ENCODE measurements around the gene TMOD3. TPM values are rescaled to one million over a fixed set of nuclear protein-coding genes. Genes with fewer than 3 reads are reported as not detected.

The TMOD3 gene
- total RNA-seq, 1 donor: 53.0 TPM

DNA sequence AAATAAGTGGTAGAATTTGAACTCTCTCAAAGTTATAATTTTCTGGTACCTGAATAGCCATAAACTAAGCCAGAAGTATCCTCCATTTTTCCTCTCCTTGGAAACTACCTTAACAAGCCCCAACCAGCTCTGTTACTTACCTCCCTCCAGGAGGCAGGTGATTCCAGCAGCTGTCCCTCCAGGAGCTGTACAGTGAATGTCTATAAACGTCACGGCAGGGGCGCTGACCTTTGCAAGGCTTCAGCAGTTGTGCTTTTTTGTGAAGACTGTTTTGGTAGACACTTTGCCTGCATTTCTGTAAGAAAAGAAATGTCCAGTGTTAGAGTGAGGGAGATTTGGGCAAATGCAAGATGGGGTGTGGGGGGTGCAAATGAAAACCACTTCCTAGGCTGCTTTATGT lies 75.0 kb downstream of the TMOD3 start:
- TF ChIP-seq, protein P1, sequence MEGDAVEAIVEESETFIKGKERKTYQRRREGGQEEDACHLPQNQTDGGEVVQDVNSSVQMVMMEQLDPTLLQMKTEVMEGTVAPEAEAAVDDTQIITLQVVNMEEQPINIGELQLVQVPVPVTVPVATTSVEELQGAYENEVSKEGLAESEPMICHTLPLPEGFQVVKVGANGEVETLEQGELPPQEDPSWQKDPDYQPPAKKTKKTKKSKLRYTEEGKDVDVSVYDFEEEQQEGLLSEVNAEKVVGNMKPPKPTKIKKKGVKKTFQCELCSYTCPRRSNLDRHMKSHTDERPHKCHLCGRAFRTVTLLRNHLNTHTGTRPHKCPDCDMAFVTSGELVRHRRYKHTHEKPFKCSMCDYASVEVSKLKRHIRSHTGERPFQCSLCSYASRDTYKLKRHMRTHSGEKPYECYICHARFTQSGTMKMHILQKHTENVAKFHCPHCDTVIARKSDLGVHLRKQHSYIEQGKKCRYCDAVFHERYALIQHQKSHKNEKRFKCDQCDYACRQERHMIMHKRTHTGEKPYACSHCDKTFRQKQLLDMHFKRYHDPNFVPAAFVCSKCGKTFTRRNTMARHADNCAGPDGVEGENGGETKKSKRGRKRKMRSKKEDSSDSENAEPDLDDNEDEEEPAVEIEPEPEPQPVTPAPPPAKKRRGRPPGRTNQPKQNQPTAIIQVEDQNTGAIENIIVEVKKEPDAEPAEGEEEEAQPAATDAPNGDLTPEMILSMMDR (IDR thresholded peaks at IDR 0.05; ENCODE audit: insufficient read depth, low read length): no peak
- DNase-seq (ENCODE audit: low read depth): no peak
- no peak overlapping the region for H3K4me3 ChIP-seq (ENCODE audit: low read depth, low read length)

DNA sequence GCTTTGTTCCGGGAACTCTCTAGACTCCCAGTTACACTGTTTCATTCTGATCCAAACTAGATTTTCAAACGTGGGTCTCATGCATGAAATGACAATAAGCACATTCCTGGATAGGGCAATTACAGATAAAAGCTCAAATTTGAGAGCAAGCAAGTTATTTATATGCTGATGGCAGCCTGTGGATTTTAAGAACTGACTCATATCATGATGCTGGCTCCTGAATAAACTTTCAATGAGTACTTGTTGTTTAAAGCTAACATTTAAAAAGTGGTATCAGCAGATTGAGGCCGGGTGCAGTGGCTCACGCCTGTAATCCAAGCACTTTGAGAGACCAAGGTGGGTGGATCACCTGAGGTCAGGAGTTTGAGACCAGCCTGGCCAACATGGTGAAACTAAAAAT lies 75.5 kb downstream of the TMOD3 start:
- no peak overlapping the region for H3K4me3 ChIP-seq (ENCODE audit: low read depth, low read length)
- DNase-seq (ENCODE audit: low read depth): no peak
- TF ChIP-seq, protein P1 (IDR thresholded peaks at IDR 0.05; ENCODE audit: insufficient read depth, low read length): no peak

DNA sequence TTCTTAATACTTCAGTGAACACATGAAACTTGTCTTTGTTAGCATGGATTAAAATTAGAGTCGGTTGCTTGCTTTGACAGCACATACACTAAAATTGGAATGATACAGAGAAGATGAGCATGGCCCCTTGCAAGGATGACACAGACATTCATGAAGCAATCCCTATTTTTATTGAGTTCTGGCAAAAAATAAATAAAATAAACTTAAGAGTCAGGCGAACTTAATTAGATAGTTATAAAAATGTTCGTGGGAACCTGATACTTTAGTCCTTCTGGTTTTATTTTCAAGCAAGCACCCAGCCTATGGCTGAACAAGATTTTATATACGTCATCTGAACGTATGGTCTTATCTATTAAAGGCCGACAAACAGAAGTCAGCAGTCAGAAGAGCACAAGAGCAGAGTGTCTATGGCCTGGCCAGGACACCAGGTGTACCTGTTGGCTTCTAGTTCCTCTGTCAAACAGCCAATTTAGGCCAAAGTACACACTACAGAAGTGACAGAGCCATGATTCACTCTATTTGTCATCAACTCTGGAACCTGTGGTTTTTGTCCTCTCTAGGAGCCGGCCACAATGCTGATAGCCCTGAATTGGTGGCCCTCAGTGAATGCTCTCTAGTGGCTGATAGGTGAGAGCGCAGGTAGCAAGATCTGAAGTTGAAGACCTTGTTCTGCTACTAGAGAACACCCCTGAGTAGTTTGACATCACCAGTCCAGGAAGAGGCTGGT lies 77.8 kb downstream of the TMOD3 start:
- H3K4me3 ChIP-seq (ENCODE audit: low read depth, low read length): no peak overlapping the region
- DNase-seq (ENCODE audit: low read depth): no peak
- TF ChIP-seq, protein P1 (IDR thresholded peaks at IDR 0.05; ENCODE audit: insufficient read depth, low read length): no peak

DNA sequence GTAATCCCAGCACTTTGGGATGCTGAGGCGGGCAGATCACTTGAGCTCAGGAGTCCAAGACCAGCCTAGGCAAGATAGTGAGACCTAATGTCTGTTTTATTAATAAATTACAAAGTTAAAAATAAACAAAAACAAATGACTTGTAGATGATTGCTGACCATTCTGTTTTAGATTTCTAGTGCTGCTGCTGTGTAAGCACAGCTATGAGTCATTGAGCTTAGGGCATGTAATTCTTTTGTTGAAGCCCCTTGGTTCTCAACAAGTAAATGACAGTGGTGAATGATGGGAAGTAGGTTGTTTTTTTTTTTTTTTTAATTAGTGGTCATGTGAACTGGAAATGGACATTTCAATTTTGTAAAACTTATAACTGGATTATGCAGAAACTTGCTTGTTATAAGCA lies 78.9 kb downstream of the TMOD3 start:
- H3K4me3 ChIP-seq (ENCODE audit: low read depth, low read length): no peak overlapping the region
- no peak for DNase-seq (ENCODE audit: low read depth)
- TF ChIP-seq, protein P1 (IDR thresholded peaks at IDR 0.05; ENCODE audit: insufficient read depth, low read length): no peak

DNA sequence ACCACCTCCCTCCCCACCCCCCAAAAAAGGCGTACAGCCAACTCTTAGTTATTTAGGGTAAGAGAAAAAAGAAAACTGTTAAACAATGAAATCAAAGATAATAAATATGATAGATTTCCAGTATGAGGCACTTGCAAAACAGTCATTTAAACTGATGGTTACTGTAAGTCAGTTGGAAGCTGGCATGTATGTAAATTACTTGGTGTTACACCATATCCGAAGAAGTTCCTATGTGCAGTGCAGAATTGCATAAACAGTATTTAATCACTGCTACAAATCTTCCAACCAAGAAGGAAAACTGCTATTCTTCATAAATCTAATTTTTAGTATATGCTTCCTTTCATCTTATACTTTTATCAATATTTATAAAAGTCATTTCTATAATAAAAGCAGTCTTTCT lies 80.1 kb downstream of the TMOD3 start:
- no peak overlapping the region for H3K4me3 ChIP-seq (ENCODE audit: low read depth, low read length)
- no peak for DNase-seq (ENCODE audit: low read depth)
- TF ChIP-seq, protein P1 (IDR thresholded peaks at IDR 0.05; ENCODE audit: insufficient read depth, low read length): no peak

DNA sequence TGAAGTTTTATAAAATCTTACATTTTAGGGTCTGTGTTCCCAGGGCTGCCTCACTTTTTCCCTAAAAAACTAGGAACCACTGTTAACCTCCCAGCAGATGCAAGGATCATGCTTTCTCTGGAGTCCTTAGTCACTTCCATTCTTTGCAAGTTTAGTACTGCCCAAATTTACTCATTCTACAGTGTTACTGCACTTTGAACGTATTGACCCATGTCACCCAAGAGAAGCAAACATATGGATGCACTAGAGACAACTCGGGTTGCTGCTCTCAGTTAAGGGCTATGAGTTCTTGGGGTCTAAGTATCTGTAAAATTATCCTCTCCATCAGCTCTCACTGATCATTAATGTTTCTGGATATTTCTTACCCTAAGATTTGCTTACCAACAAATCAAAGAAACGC lies 83.1 kb downstream of the TMOD3 start:
- no peak for DNase-seq (ENCODE audit: low read depth)
- H3K4me3 ChIP-seq (ENCODE audit: low read depth, low read length): no peak overlapping the region
- TF ChIP-seq, protein P1 (IDR thresholded peaks at IDR 0.05; ENCODE audit: insufficient read depth, low read length): no peak

DNA sequence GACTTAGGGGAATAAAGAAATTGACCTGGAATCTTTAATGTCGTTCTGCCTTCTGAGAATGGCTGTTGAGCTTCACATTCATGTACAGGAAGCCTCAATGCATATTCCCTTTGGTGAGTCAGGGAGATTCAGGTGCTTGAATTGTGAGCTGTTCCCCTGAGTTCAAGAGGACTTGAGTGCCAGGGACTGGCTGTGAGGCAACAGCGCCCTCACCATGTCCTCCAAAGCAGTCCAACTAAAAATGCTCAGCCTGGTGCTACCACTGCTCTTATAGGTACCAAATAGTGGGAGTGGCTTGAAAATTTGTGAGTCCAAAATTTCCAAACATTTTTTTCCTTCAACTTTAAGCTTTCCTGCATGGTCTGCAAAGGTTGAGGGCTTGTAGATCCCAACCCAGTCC lies 88.0 kb downstream of the TMOD3 start:
- H3K4me3 ChIP-seq (ENCODE audit: low read depth, low read length): no peak overlapping the region
- DNase-seq (ENCODE audit: low read depth): peak; percentile 17
- TF ChIP-seq, protein P1 (IDR thresholded peaks at IDR 0.05; ENCODE audit: insufficient read depth, low read length): peak; percentile 13
